Endometrial microvascular endothelial cells (primary cell): ENCODE data around the gene ARHGAP29. TPM values are rescaled to one million over a fixed set of nuclear protein-coding genes. Genes with fewer than 3 reads are reported as not detected.

Experiments used
- in situ Hi-C: cut with HindIII; loops from 2 replicates; pipeline ENCODE4 v1.10.0; 2017; ENCODE audit warnings: low sequenced_read_pairs, low pct_unique_long_range_greater_than_20kb; ENCODE audit errors: inconsistent ontology term
- total RNA-seq: library from RNA; depleted of rRNA; stranded (reverse); fragments of >200 nt; gene quantifications from one replicate; pipeline ENCODE4 v1.2.3, GENCODE V29; 2015; ENCODE audit errors: inconsistent ontology term

The ARHGAP29 gene
- total RNA-seq = 139 TPM

GRCh38 chr1:94237291-94238226, at the start of gene ARHGAP29:
ARHGAP29 (minus strand) TSS chr1:94237584; CDS start chr1:94231611, 5,973 bp downstream.
- in situ Hi-C loops = loop anchor here (25.0 kb wide), 1 partner anchor 200 kb away; no protein-coding TSS in a partner anchor

GRCh38 chr1:94286864-94287437, 49.6 kb upstream of the ARHGAP29 start:
- in situ Hi-C loops = no loop called here

- in situ Hi-C loops = no loop called here
These were observed 47.8 kb upstream of the ARHGAP29 start for GRCh38 chr1:94285031-94285654.

GRCh38 chr1:94284476-94284875, 47.1 kb upstream of the ARHGAP29 start:
- in situ Hi-C loops = no loop called here

GRCh38 chr1:94283462-94283861, 46.1 kb upstream of the ARHGAP29 start:
- in situ Hi-C loops = no loop called here

- in situ Hi-C loops = no loop called here
These were observed 44.8 kb upstream of the ARHGAP29 start for GRCh38 chr1:94282143-94282711.

- in situ Hi-C loops = no loop called here
These were observed 44.2 kb upstream of the ARHGAP29 start for GRCh38 chr1:94281361-94282142.

- in situ Hi-C loops = no loop called here
These were observed 43.2 kb upstream of the ARHGAP29 start for GRCh38 chr1:94280541-94280940.

GRCh38 chr1:94279462-94279861, 42.1 kb upstream of the ARHGAP29 start:
- in situ Hi-C loops = no loop called here

GRCh38 chr1:94279038-94279437, 41.7 kb upstream of the ARHGAP29 start:
- in situ Hi-C loops = no loop called here

GRCh38 chr1:94276988-94277434, 39.6 kb upstream of the ARHGAP29 start:
- in situ Hi-C loops = no loop called here

GRCh38 chr1:94275083-94275482, 37.7 kb upstream of the ARHGAP29 start:
- in situ Hi-C loops = no loop called here

- in situ Hi-C loops = no loop called here
These were observed 37.2 kb upstream of the ARHGAP29 start for GRCh38 chr1:94274561-94274960.

- in situ Hi-C loops = no loop called here
These were observed 35.7 kb upstream of the ARHGAP29 start for GRCh38 chr1:94273111-94273510.

- in situ Hi-C loops = no loop called here
These were observed 35.0 kb upstream of the ARHGAP29 start for GRCh38 chr1:94272388-94272787.

GRCh38 chr1:94271373-94271772, 34.0 kb upstream of the ARHGAP29 start:
- in situ Hi-C loops = no loop called here

- in situ Hi-C loops = no loop called here
These were observed 33.4 kb upstream of the ARHGAP29 start for GRCh38 chr1:94270801-94271203.

GRCh38 chr1:94269921-94270320, 32.5 kb upstream of the ARHGAP29 start:
- in situ Hi-C loops = no loop called here

GRCh38 chr1:94265906-94266305, 28.5 kb upstream of the ARHGAP29 start:
- in situ Hi-C loops = no loop called here
